NT2/D1 (cell line): ENCODE data around the gene NRXN3.

ENCODE experiments used
- SUZ12 ChIP-seq: IDR thresholded peaks from 2 replicates; pipeline ENCODE4 v1.6.1; 2011; ENCODE audit not compliant: insufficient read length, insufficient read depth; ENCODE audit errors: extremely low read depth
- YY1 ChIP-seq: IDR thresholded peaks from 2 replicates; pipeline ENCODE4 v1.6.1; 2011; ENCODE audit not compliant: insufficient read length, insufficient read depth
- ZNF274 ChIP-seq: IDR thresholded peaks from 2 replicates; pipeline ENCODE4 v1.6.1; 2011; ENCODE audit warnings: mild to moderate bottlenecking, low read depth, low read length

DNA sequence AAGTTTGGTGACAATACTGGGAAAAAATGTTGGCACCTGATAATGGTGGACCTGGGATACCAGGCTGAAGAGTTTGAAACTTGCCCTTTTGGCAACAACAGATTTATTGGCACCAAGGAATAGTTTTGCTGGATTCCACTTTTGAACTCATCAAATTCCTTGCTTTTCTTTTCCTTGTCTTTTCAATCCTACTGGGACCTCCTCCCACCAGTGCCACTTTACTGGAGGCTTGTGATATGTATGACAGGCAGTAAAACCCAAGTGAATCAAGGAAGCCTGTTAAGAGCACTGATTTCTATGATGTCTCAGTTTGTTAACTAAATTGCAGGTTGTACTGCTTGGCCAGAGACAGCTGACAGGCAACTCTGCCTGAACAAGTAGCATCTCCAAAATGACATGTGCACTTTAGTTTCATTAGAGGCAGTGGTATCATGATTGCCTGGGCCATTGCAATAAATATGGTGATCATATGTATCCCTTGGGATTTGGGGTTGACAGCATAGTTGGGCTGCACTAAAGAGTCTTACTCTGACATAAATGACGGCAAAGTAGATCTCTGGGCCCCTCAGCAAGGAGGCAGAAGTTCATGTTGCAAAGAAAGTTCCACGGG, 1475.7 kb downstream of the NRXN3 start:
- TF ChIP-seq YY1 = no peak
- TF ChIP-seq SUZ12 = no peak
- no peak for TF ChIP-seq ZNF274
